Neural cell (in vitro differentiated cells): ENCODE measurements around the gene KYAT1. TPM values are rescaled to one million over a fixed set of nuclear protein-coding genes. Genes with fewer than 3 reads are reported as not detected.

ENCODE experiments used
- H2AFZ ChIP-seq: fragments of 200-600, 300-800 bp; sonication (generic), shearing (Covaris generic); 2 replicates; pipeline ENCODE4 v1.6.0; 2014; ENCODE audit warnings: low read depth, mild to moderate bottlenecking, antibody characterized with exemption, low read length, moderate library complexity
- H3F3A ChIP-seq: fragments of 200-600 bp; shearing (Covaris generic); 2 replicates; pipeline ENCODE4 v1.6.1; 2016; ENCODE audit warnings: mild to moderate bottlenecking, moderate library complexity, mixed read lengths, antibody characterized with exemption, low read length; ENCODE audit not compliant: insufficient read depth, poor library complexity, severe bottlenecking
- H3K27ac ChIP-seq: fragments of 200-600, 300-800 bp; sonication (generic), shearing (Covaris generic); 2 replicates; pipeline ENCODE4 v1.5.1; 2014; ENCODE audit warnings: mild to moderate bottlenecking, low read length, moderate library complexity
- H3K27me3 ChIP-seq: fragments of 300-800, 200-600 bp; sonication (generic), shearing (Covaris generic); 2 replicates; pipeline ENCODE4 v1.6.0; 2014; ENCODE audit warnings: mild to moderate bottlenecking, low read depth, low read length, moderate library complexity; ENCODE audit not compliant: insufficient read depth
- H3K36me3 ChIP-seq: fragments of 300-800, 200-600 bp; sonication (generic), shearing (Covaris generic); 2 replicates; pipeline ENCODE4 v1.5.1; 2014; ENCODE audit warnings: mild to moderate bottlenecking, antibody characterized with exemption, low read length, moderate library complexity; ENCODE audit not compliant: insufficient read depth
- H3K4me2 ChIP-seq: fragments of 300-800, 200-600 bp; sonication (generic), shearing (Covaris generic); 2 replicates; pipeline ENCODE4 v1.6.0; 2014; ENCODE audit warnings: mild to moderate bottlenecking, low read length
- H3K4me3 ChIP-seq: fragments of 300-800, 200-600 bp; sonication (generic), shearing (Covaris generic); 2 replicates; pipeline ENCODE4 v1.5.1; 2014; ENCODE audit warnings: mild to moderate bottlenecking, low read length, moderate library complexity
- H3K79me2 ChIP-seq: fragments of 200-600 bp; shearing (Covaris generic); replicated peaks from 2 replicates; pipeline ENCODE4 v1.6.0; 2014; ENCODE audit warnings: mild to moderate bottlenecking, low read length, moderate library complexity; ENCODE audit not compliant: insufficient read depth
- H3K9ac ChIP-seq: fragments of 300-800, 200-600 bp; sonication (generic), shearing (Covaris generic); 2 replicates; pipeline ENCODE4 v1.6.1; 2016; ENCODE audit warnings: mild to moderate bottlenecking, low read length, mixed read lengths
- H3K9me2 ChIP-seq: fragments of 200-600 bp; shearing (Covaris generic); 2 replicates; pipeline ENCODE4 v1.6.1; 2016; ENCODE audit warnings: mild to moderate bottlenecking, low read length, mixed read lengths; ENCODE audit not compliant: insufficient read depth
- H3K9me3 ChIP-seq: fragments of 200-600, 300-800 bp; sonication (generic), shearing (Covaris generic); 2 replicates; pipeline ENCODE4 v1.6.1; 2016; ENCODE audit warnings: mild to moderate bottlenecking, mixed run types, low read length, moderate library complexity, mixed read lengths
- H4K20me1 ChIP-seq: fragments of 200-600 bp; shearing (Covaris generic); 2 replicates; pipeline ENCODE4 v1.6.1; 2016; ENCODE audit warnings: mild to moderate bottlenecking, mixed run types; ENCODE audit not compliant: insufficient read depth
- CTCF ChIP-seq: fragments of 450-650 bp; IDR thresholded peaks from 2 replicates; pipeline ENCODE4 v1.5.1; 2014; ENCODE audit warnings: antibody characterized with exemption, mild to moderate bottlenecking, moderate library complexity; ENCODE audit not compliant: poor library complexity, severe bottlenecking
- EP300 ChIP-seq: fragments of 450-650 bp; conservative IDR thresholded peaks from 2 replicates; pipeline ENCODE4 v1.6.1; 2014; ENCODE audit warnings: antibody characterized with exemption, mild to moderate bottlenecking, moderate library complexity; ENCODE audit not compliant: poor library complexity, severe bottlenecking
- EZH2 ChIP-seq: fragments of 200-600, 300-800 bp; shearing (Covaris generic), sonication (generic); IDR thresholded peaks from 2 replicates; pipeline ENCODE4 v1.6.1; 2014; ENCODE audit warnings: antibody characterized with exemption, low read length, borderline replicate concordance, mild to moderate bottlenecking; ENCODE audit not compliant: insufficient read depth, poor library complexity, severe bottlenecking
- MXI1 ChIP-seq: fragments of 450-650 bp; conservative IDR thresholded peaks from 2 replicates; pipeline ENCODE4 v1.6.1; 2014; ENCODE audit warnings: antibody characterized with exemption, mild to moderate bottlenecking; ENCODE audit not compliant: poor library complexity, severe bottlenecking
- POLR2AphosphoS5 ChIP-seq: IDR thresholded peaks from 2 replicates; pipeline ENCODE4 v1.6.1; 2012
- RAD21 ChIP-seq: fragments of 450-650 bp; conservative IDR thresholded peaks from 2 replicates; pipeline ENCODE4 v1.6.1; 2014; ENCODE audit warnings: antibody characterized with exemption, mild to moderate bottlenecking, moderate library complexity
- REST ChIP-seq: IDR thresholded peaks from 2 replicates; pipeline ENCODE4 v1.6.1; 2012; ENCODE audit warnings: borderline replicate concordance
- SMC3 ChIP-seq: fragments of 450-650 bp; conservative IDR thresholded peaks from 2 replicates; pipeline ENCODE4 v1.6.1; 2014; ENCODE audit warnings: antibody characterized with exemption, mild to moderate bottlenecking, moderate library complexity; ENCODE audit not compliant: poor library complexity
- TAF1 ChIP-seq: IDR thresholded peaks from 2 replicates; pipeline ENCODE4 v1.6.1; 2012; ENCODE audit warnings: low read depth
- polyA plus RNA-seq: library from polyadenylated mRNA; depleted of rRNA; stranded (reverse); fragments of >200 nt; gene quantifications from 2 replicates; pipeline ENCODE4 v1.2.3, GENCODE V29; 2014

KYAT1 gene
- polyA plus RNA-seq, 1 donor from 2014 or later, result 22.6 TPM

GRCh38 chr9:128899566-128900322 lies 18.0 kb upstream of the KYAT1 start:
- Histone ChIP-seq H3K79me2 (no peaks in the 10 kb centered on the region), H3K9ac (no peak overlapping the region), H3K4me2 (no peak overlapping the region), H2AFZ (no peak overlapping the region), H3K4me3 (no peak overlapping the region), H4K20me1 (no peaks in the 10 kb centered on the region), H3K9me3 (no peaks in the 10 kb centered on the region), H3K27ac (no peak overlapping the region), H3F3A (no peaks in the 10 kb centered on the region), H3K9me2 (no peaks in the 10 kb centered on the region), H3K36me3 (no peaks in the 10 kb centered on the region), H3K27me3 (no peaks in the 10 kb centered on the region)
- TF ChIP-seq EP300 (no peak), EZH2 (no peak), REST (no peak), RAD21 (no peak), MXI1 (no peak), TAF1 (no peak), POLR2AphosphoS5 (no peak), CTCF (no peak), SMC3 (no peak)

GRCh38 chr9:128898845-128899565 lies 17.3 kb upstream of the KYAT1 start:
- Histone ChIP-seq H3K36me3 (no peaks in the 10 kb centered on the region), H3K4me3 (no peak overlapping the region), H3K79me2 (no peaks in the 10 kb centered on the region), H3F3A (no peaks in the 10 kb centered on the region), H3K4me2 (no peak overlapping the region), H3K9me2 (no peaks in the 10 kb centered on the region), H2AFZ (no peak overlapping the region), H4K20me1 (no peaks in the 10 kb centered on the region), H3K27ac (no peak overlapping the region), H3K27me3 (no peaks in the 10 kb centered on the region), H3K9me3 (no peaks in the 10 kb centered on the region), H3K9ac (no peak overlapping the region)
- no peak for TF ChIP-seq POLR2AphosphoS5
- no peak for TF ChIP-seq REST
- TF ChIP-seq EZH2, result no peak
- no peak for TF ChIP-seq CTCF
- no peak for TF ChIP-seq EP300
- no peak for TF ChIP-seq SMC3
- TF ChIP-seq TAF1, result no peak
- TF ChIP-seq RAD21, result no peak
- TF ChIP-seq MXI1, result no peak
